Kidney tubule cell (primary cell): Measurements from ENCODE around the gene MAEA.

Experiments
- DNase-seq: peaks from one replicate; pipeline ENCODE4 v3.0.0-alpha.2; 2018; ENCODE audit warnings: low spot score

Gene MAEA

GRCh38 chr4:1353186-1354055 is 63.7 kb downstream of the MAEA start:
- DNase-seq, result no peak

- DNase-seq, result no peak
Measured at GRCh38 chr4:1354136-1354982, 64.7 kb downstream of the MAEA start.

- DNase-seq, result no peak
Measured at GRCh38 chr4:1354983-1355275, 65.2 kb downstream of the MAEA start.

- no peak for DNase-seq
Measured at GRCh38 chr4:1355378-1355777, 65.7 kb downstream of the MAEA start.

- DNase-seq, result peak; percentile 43
Measured at GRCh38 chr4:1356181-1356998, 66.7 kb downstream of the MAEA start.

- no peak for DNase-seq
Measured at GRCh38 chr4:1357356-1358248, 67.9 kb downstream of the MAEA start.

- DNase-seq, result no peak
Measured at GRCh38 chr4:1358421-1359143, 68.9 kb downstream of the MAEA start.

- no peak for DNase-seq
Measured at GRCh38 chr4:1359144-1359501, 69.4 kb downstream of the MAEA start.

GRCh38 chr4:1359976-1360375 is 70.3 kb downstream of the MAEA start:
- DNase-seq, result no peak

- no peak for DNase-seq
Measured at GRCh38 chr4:1360423-1361283, 71.0 kb downstream of the MAEA start.

GRCh38 chr4:1361431-1361830 is 71.7 kb downstream of the MAEA start:
- no peak for DNase-seq

GRCh38 chr4:1362046-1362445 is 72.4 kb downstream of the MAEA start:
- no peak for DNase-seq

GRCh38 chr4:1362521-1362920 is 72.8 kb downstream of the MAEA start:
- no peak for DNase-seq

GRCh38 chr4:1363513-1363912 is 73.8 kb downstream of the MAEA start:
- no peak for DNase-seq

- no peak for DNase-seq
Measured at GRCh38 chr4:1364217-1364616, 74.5 kb downstream of the MAEA start.

- DNase-seq, result no peak
Measured at GRCh38 chr4:1364748-1365147, 75.1 kb downstream of the MAEA start.

GRCh38 chr4:1365271-1366178 is 75.8 kb downstream of the MAEA start:
- no peak for DNase-seq

GRCh38 chr4:1366371-1367229 is 76.9 kb downstream of the MAEA start:
- DNase-seq, result no peak
